NCI-H748 (cell line): ENCODE results near the gene LCN9.
"Not testable (repeated sequence)": the region's sequence is repeated elsewhere in the genome, so short reads cannot be mapped to it uniquely, and the experiment has no call there.

Experiments
- DNase-seq: peaks from one replicate; lab custom pipeline; 2025; ENCODE audit not compliant: unreplicated experiment; lab: John Stamatoyannopoulos, UW

The LCN9 gene

GRCh38 chr9:135644631-135645218, 18.4 kb upstream of the LCN9 start:
- DNase-seq = peak; percentile 56

GRCh38 chr9:135647884-135648283, 15.2 kb upstream of the LCN9 start:
- no peak for DNase-seq

GRCh38 chr9:135648494-135649410, 14.4 kb upstream of the LCN9 start:
- DNase-seq = no peak

- DNase-seq = no peak
Observed at GRCh38 chr9:135649508-135649907, 13.6 kb upstream of the LCN9 start.

- DNase-seq = no peak
Observed at GRCh38 chr9:135650408-135650807, 12.7 kb upstream of the LCN9 start.

GRCh38 chr9:135655317-135655716, 7.8 kb upstream of the LCN9 start:
- no peak for DNase-seq

- DNase-seq = no peak
Observed at GRCh38 chr9:135657416-135657815, 5.7 kb upstream of the LCN9 start.

GRCh38 chr9:135659252-135659651, 3.9 kb upstream of the LCN9 start:
- no peak for DNase-seq

GRCh38 chr9:135660407-135660806, 2.7 kb upstream of the LCN9 start:
- DNase-seq = no peak

GRCh38 chr9:135661816-135662560, 1.1 kb upstream of the LCN9 start:
- DNase-seq = no peak

- no peak for DNase-seq
Observed at GRCh38 chr9:135663451-135663770, 302 bp downstream of the LCN9 start.

GRCh38 chr9:135663857-135664256, 748 bp downstream of the LCN9 start:
- no peak for DNase-seq

GRCh38 chr9:135664266-135664665, 1.2 kb downstream of the LCN9 start:
- no peak for DNase-seq

- no peak for DNase-seq
Observed at GRCh38 chr9:135664801-135665794, 2.0 kb downstream of the LCN9 start.

- no peak for DNase-seq
Observed at GRCh38 chr9:135665795-135666189, 2.7 kb downstream of the LCN9 start.

GRCh38 chr9:135666534-135667462, 3.7 kb downstream of the LCN9 start:
- no peak for DNase-seq

GRCh38 chr9:135667463-135668001, 4.4 kb downstream of the LCN9 start:
- DNase-seq = no peak

- DNase-seq = not testable (repeated sequence)
Observed at GRCh38 chr9:135669018-135669417, 5.9 kb downstream of the LCN9 start.

GRCh38 chr9:135669616-135670285, 6.6 kb downstream of the LCN9 start:
- DNase-seq = no peak
